Peyer's patch (tissue), 4 donors: ENCODE results near the gene GDPD5. TPM values are rescaled to one million over a fixed set of nuclear protein-coding genes. Genes with fewer than 3 reads are reported as not detected.
A peak's percentile ranks its signal among the peaks of the same experiment; 100 is the strongest.

Experiments
- DNase-seq, 3 donors: peaks; one replicate each; pipeline ENCODE4 v3.0.0-alpha.2; 2017 to 2019
- H3K27ac ChIP-seq, 4 donors: fragments of 200-600 bp; sonication (generic); one replicate each; pipeline ENCODE4 v1.5.1; 2016 to 2019
- H3K27me3 ChIP-seq, 2 donors: fragments of 200-600 bp; sonication (generic); one replicate each; pipeline ENCODE4 v1.5.1; 2019
- H3K36me3 ChIP-seq, 3 donors: fragments of 200-600 bp; sonication (generic); one replicate each; pipeline ENCODE4 v1.5.1; 2016 to 2019
- H3K4me1 ChIP-seq, 4 donors: fragments of 200-600 bp; sonication (generic); one replicate each; pipeline ENCODE4 v1.5.1; 2016 to 2019
- H3K4me3 ChIP-seq, 4 donors: fragments of 200-600 bp; sonication (generic); 1 replicate in 3 of 4; 2 replicates in 1 of 4; pipeline ENCODE4 v1.5.1; 2016 to 2019; ENCODE audit warnings: mild to moderate bottlenecking in 1 of 4
- H3K9me3 ChIP-seq, 4 donors: fragments of 200-600 bp; sonication (generic); one replicate each; pipeline ENCODE4 v1.5.1; 2016 to 2019; ENCODE audit warnings: mild to moderate bottlenecking in 1 of 4
- POLR2A ChIP-seq, 2 donors: fragments of 450-650 bp; IDR thresholded peaks; one replicate each; pipeline ENCODE4 v1.5.1; 2017; ENCODE audit warnings: antibody characterized with exemption in 2 of 2, mild to moderate bottlenecking in 2 of 2, moderate library complexity in 2 of 2
- total RNA-seq, 4 donors: library from RNA; depleted of rRNA; stranded (reverse); fragments of >200 nt; gene quantifications; one replicate each; pipeline ENCODE4 v1.1.0, GENCODE V29; 2016
- TF ChIP-seq, protein P1 (sequence below), 6 experiments: fragments of 450-650 bp in 4 of 6; fragments of 200-600 bp in 2 of 6; sonication (generic) in 1 of 6; IDR thresholded peaks; one replicate each; pipeline ENCODE4 v1.5.1; 2017 to 2019; ENCODE audit warnings: antibody characterized with exemption in 6 of 6, mild to moderate bottlenecking in 3 of 6, moderate library complexity in 1 of 6

The GDPD5 gene
- total RNA-seq, 4 donors from 2014 or later, result 2.5 to 48.9 (median 22.2) TPM

GRCh38 chr11:75449776-75450175 is 76.0 kb downstream of the GDPD5 start:
- H3K9me3 ChIP-seq, result no peaks in the 10 kb centered on the region
- DNase-seq, result no peak
- no peaks in the 10 kb centered on the region for H3K27me3 ChIP-seq
- H3K4me1 ChIP-seq, result no peaks in the 10 kb centered on the region
- no peak overlapping the region for H3K4me3 ChIP-seq
- no peaks in the 10 kb centered on the region for H3K36me3 ChIP-seq
- TF ChIP-seq POLR2A (IDR thresholded peaks at IDR 0.05), result no peak
- TF ChIP-seq, protein P1, sequence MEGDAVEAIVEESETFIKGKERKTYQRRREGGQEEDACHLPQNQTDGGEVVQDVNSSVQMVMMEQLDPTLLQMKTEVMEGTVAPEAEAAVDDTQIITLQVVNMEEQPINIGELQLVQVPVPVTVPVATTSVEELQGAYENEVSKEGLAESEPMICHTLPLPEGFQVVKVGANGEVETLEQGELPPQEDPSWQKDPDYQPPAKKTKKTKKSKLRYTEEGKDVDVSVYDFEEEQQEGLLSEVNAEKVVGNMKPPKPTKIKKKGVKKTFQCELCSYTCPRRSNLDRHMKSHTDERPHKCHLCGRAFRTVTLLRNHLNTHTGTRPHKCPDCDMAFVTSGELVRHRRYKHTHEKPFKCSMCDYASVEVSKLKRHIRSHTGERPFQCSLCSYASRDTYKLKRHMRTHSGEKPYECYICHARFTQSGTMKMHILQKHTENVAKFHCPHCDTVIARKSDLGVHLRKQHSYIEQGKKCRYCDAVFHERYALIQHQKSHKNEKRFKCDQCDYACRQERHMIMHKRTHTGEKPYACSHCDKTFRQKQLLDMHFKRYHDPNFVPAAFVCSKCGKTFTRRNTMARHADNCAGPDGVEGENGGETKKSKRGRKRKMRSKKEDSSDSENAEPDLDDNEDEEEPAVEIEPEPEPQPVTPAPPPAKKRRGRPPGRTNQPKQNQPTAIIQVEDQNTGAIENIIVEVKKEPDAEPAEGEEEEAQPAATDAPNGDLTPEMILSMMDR (IDR thresholded peaks at IDR 0.05), result no peak
- no peak overlapping the region for H3K27ac ChIP-seq

DNA sequence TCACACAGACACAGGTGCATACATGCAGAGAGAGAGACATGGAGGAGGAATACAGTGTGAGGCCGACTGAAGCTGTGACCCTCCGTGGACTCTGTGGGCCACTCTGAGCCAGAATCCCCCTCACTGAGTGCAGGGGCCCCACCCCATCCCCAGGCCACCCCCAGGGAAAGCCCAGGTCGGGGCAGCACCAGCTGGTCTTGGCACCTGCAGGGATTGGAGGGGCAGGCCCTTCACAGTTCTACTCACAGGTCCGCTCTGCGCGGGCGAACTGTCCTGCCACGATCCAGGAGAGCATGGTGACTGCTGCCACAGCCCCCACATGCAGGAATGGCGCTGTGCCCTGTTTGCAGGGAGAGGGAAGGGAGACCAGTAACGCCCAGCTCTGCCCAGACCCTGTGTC is 76.5 kb downstream of the GDPD5 start:
- DNase-seq, result no peak
- H3K27me3 ChIP-seq, result no peaks in the 10 kb centered on the region
- no peaks in the 10 kb centered on the region for H3K4me1 ChIP-seq
- no peaks in the 10 kb centered on the region for H3K36me3 ChIP-seq
- H3K4me3 ChIP-seq, result no peak overlapping the region
- H3K9me3 ChIP-seq, result no peaks in the 10 kb centered on the region
- H3K27ac ChIP-seq, result no peak overlapping the region
- no peak for TF ChIP-seq POLR2A (IDR thresholded peaks at IDR 0.05)
- TF ChIP-seq, protein P1 (IDR thresholded peaks at IDR 0.05), result no peak

- Histone ChIP-seq H3K36me3 (no peaks in the 10 kb centered on the region), H3K4me3 (no peak overlapping the region), H3K4me1 (no peaks in the 10 kb centered on the region), H3K9me3 (no peaks in the 10 kb centered on the region), H3K27ac (no peak overlapping the region), H3K27me3 (no peaks in the 10 kb centered on the region)
- DNase-seq, result no peak
- TF ChIP-seq, protein P1 (IDR thresholded peaks at IDR 0.05), result no peak
- no peak for TF ChIP-seq POLR2A (IDR thresholded peaks at IDR 0.05)
Observed at GRCh38 chr11:75447415-75447814, 78.3 kb downstream of the GDPD5 start.

DNA sequence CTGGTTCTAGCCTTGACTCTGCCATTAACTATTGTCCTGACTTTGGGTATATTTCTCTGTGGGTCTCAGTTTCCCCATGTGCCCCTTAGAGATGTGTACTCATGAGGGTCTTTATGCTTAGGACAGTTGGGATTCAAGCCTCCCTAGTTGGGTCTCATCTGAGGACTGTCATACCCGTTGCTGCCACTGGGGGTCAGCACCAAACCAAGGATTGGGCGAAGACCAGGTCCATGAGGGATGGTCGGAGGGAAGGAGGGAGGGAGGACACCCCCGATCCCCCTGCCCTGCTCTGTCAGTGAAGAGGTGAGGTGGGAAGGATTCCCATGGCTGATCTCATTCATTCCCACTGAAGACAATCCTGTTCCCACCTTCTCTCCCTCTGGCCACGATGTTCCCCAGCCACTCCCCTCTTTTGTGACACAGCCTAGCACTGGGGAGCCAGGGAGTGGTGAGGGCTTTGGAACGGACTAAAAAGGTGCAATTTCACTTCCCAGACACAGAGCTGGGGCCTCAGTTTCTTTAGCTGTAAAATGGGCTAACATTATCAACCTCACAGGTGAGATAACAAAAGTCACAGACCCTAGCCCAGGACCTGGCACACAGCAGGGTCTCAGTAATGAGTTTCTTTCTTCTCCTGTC is 80.3 kb downstream of the GDPD5 start:
- peak in 1 of 2 donors; percentile 9 for TF ChIP-seq POLR2A (IDR thresholded peaks at IDR 0.05)
- TF ChIP-seq, protein P1 (IDR thresholded peaks at IDR 0.05), result peak; percentile 77 to 98 (median 95)
- Histone ChIP-seq H3K9me3 (no peaks in the 10 kb centered on the region), H3K36me3 (no peaks in the 10 kb centered on the region), H3K4me3 (no peak overlapping the region), H3K27ac (no peak overlapping the region), H3K27me3 (no peaks in the 10 kb centered on the region), H3K4me1 (no peaks in the 10 kb centered on the region)
- peak; percentile 72 to 89 (median 80) for DNase-seq

DNA sequence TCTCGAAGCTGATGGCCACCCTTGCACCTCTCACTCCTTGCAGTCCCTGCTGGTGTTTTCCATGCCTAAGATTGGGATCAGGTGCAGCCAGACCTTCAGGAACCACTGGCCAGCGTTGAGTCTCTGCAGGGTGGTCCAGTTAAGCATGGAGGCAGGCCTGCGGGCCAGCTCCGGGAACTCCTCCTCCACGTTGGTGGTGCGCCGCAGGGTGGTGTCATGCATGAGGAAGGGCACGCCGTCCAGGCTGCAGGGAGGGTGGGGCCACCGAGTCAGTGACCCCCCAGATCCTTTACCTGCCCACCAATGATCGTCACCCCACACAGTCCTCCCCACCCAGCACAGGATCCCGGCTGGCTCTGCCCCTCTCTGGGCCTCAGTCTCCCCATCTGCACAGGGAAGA is 82.7 kb downstream of the GDPD5 start:
- DNase-seq, result no peak
- no peaks in the 10 kb centered on the region for H3K9me3 ChIP-seq
- H3K36me3 ChIP-seq, result no peaks in the 10 kb centered on the region
- H3K27me3 ChIP-seq, result no peaks in the 10 kb centered on the region
- no peak for TF ChIP-seq POLR2A (IDR thresholded peaks at IDR 0.05)
- TF ChIP-seq, protein P1 (IDR thresholded peaks at IDR 0.05), result no peak
- no peak overlapping the region for H3K27ac ChIP-seq
- no peak overlapping the region for H3K4me3 ChIP-seq
- H3K4me1 ChIP-seq, result no peaks in the 10 kb centered on the region
